Endothelial cell of umbilical vein (primary cell): ENCODE data around the gene NDST4.

ENCODE experiments used
- EZH2 ChIP-seq: IDR thresholded peaks from 2 replicates; pipeline ENCODE4 v1.6.1; 2012; ENCODE audit warnings: borderline replicate concordance, low read depth, mild to moderate bottlenecking, moderate library complexity, low read length, inconsistent platforms; ENCODE audit not compliant: severe bottlenecking
- FOS ChIP-seq: IDR thresholded peaks from 2 replicates; pipeline ENCODE4 v1.6.1; 2011; ENCODE audit warnings: mild to moderate bottlenecking, low read length, moderate library complexity, borderline replicate concordance; ENCODE audit not compliant: insufficient read depth
- GATA2 ChIP-seq: IDR thresholded peaks from 2 replicates; pipeline ENCODE4 v1.7.0; 2011; ENCODE audit warnings: low read depth, mild to moderate bottlenecking, moderate library complexity, mixed read lengths, low read length; ENCODE audit not compliant: insufficient read length, insufficient read depth
- JUN ChIP-seq: IDR thresholded peaks from 2 replicates; pipeline ENCODE4 v1.6.1; 2011; ENCODE audit warnings: borderline replicate concordance, low read depth; ENCODE audit not compliant: insufficient read length, insufficient read depth
- POLR2A ChIP-seq: IDR thresholded peaks from 2 replicates; pipeline ENCODE4 v1.6.1; 2012; ENCODE audit warnings: low read depth, mild to moderate bottlenecking, control low read depth, low read length
- POLR2AphosphoS5 ChIP-seq: IDR thresholded peaks from 2 replicates; pipeline ENCODE4 v1.6.1; 2012; ENCODE audit warnings: low read depth, mild to moderate bottlenecking, control low read depth, low read length, moderate library complexity; ENCODE audit not compliant: insufficient read depth
- TF ChIP-seq, protein P1 (sequence below), 2 donors: IDR thresholded peaks; 1 replicate in 1 of 2; 2 replicates in 1 of 2; pipeline ENCODE4 v1.5.1; 2011; ENCODE audit warnings: low read length in 2 of 2, mild to moderate bottlenecking in 2 of 2, moderate library complexity in 2 of 2, control low read depth in 1 of 2, inconsistent platforms in 1 of 2, low read depth in 1 of 2; ENCODE audit not compliant: insufficient read depth in 1 of 2; ENCODE audit errors: extremely low read depth in 1 of 2
- TF ChIP-seq, protein P2 (sequence below): IDR thresholded peaks from 2 replicates; pipeline ENCODE4 v1.6.1; 2011; ENCODE audit not compliant: insufficient read depth, insufficient read length

DNA sequence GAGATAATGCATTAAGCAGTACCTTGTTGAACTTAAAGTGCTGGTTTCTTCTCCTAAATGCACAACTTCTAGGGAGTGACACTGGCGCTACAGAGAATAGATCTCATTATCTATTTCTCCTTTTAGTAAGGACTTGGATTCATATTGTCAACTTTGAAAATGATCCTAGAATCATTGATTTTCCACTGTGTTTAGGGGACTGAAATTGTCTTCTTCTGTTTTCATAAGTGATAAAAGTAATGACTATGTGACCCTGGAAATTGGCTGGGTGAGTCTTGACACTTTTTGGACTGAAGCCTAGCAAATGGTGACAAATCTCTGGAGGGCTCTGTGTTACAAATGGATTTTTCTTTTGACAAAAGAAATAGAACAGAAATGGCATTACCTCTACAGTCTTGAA is 167.8 kb downstream of the NDST4 start:
- TF ChIP-seq, protein P1, sequence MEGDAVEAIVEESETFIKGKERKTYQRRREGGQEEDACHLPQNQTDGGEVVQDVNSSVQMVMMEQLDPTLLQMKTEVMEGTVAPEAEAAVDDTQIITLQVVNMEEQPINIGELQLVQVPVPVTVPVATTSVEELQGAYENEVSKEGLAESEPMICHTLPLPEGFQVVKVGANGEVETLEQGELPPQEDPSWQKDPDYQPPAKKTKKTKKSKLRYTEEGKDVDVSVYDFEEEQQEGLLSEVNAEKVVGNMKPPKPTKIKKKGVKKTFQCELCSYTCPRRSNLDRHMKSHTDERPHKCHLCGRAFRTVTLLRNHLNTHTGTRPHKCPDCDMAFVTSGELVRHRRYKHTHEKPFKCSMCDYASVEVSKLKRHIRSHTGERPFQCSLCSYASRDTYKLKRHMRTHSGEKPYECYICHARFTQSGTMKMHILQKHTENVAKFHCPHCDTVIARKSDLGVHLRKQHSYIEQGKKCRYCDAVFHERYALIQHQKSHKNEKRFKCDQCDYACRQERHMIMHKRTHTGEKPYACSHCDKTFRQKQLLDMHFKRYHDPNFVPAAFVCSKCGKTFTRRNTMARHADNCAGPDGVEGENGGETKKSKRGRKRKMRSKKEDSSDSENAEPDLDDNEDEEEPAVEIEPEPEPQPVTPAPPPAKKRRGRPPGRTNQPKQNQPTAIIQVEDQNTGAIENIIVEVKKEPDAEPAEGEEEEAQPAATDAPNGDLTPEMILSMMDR (IDR thresholded peaks at IDR 0.05; ENCODE audit: extremely low read depth in 1 of 2, insufficient read depth in 1 of 2, low read depth in 1 of 2, low read length in 2 of 2), result no peak
- TF ChIP-seq POLR2A (no peak), POLR2AphosphoS5 (no peak), EZH2 (no peak), GATA2 (no peak), JUN (no peak), FOS (no peak)
- TF ChIP-seq, protein P2, sequence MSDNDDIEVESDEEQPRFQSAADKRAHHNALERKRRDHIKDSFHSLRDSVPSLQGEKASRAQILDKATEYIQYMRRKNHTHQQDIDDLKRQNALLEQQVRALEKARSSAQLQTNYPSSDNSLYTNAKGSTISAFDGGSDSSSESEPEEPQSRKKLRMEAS, result no peak
